WTC11 (cell line): ENCODE results near the gene WBP1L. TPM values are rescaled to one million over a fixed set of nuclear protein-coding genes. Genes with fewer than 3 reads are reported as not detected.
A peak's percentile ranks its signal among the peaks of the same experiment; 100 is the strongest.

ENCODE experiments used
- ATAC-seq: fragments of 200-7000 bp; cut with Tn5 transposase; 2 replicates; pipeline ENCODE4 v1.10.0; 2021; ENCODE audit warnings: mild to moderate bottlenecking, moderate library complexity
- CTCF ChIA-PET: fragments of 300-600 bp; sonication (Branson Sonifier 250); formaldehyde crosslinking; loops from one replicate; lab custom pipeline; 2021; ENCODE audit warnings: antibody characterized with exemption; lab: Charles Lee
- POLR2A ChIA-PET: fragments of 350-600 bp; sonication (Branson Sonifier 250); formaldehyde crosslinking; loops from one replicate; lab custom pipeline; 2021; ENCODE audit warnings: antibody characterized with exemption; lab: Charles Lee
- DNase-seq: peaks from one replicate; pipeline ENCODE4 v3.0.0; 2021; ENCODE audit warnings: low spot score
- H3K27ac Mint-ChIP-seq: 2 replicates; pipeline ENCODE4 v1.8.0; 2021; ENCODE audit warnings: mixed read lengths
- H3K27me3 Mint-ChIP-seq: 2 replicates; pipeline ENCODE4 v1.8.0; 2021; ENCODE audit warnings: low read depth, mild to moderate bottlenecking, moderate library complexity, mixed read lengths
- H3K36me3 Mint-ChIP-seq: 2 replicates; pipeline ENCODE4 v1.8.0; 2021; ENCODE audit warnings: mixed read lengths
- H3K4me1 Mint-ChIP-seq: 2 replicates; pipeline ENCODE4 v1.8.0; 2022; ENCODE audit warnings: mixed read lengths
- H3K4me3 Mint-ChIP-seq: 2 replicates; pipeline ENCODE4 v1.8.0; 2021; ENCODE audit warnings: mild to moderate bottlenecking, moderate library complexity, mixed read lengths
- H3K9me3 Mint-ChIP-seq: 2 replicates; pipeline ENCODE4 v1.8.0; 2021; ENCODE audit warnings: mixed read lengths
- AFF4 ChIP-seq: sonication (generic); formaldehyde crosslinking; IDR thresholded peaks from 2 replicates; pipeline ENCODE4 v1.8.1; 2023; ENCODE audit warnings: mild to moderate bottlenecking, missing genetic modification reagents, borderline replicate concordance
- CREM ChIP-seq: sonication (generic); formaldehyde crosslinking; IDR thresholded peaks from 2 replicates; pipeline ENCODE4 v1.8.1; 2022; ENCODE audit warnings: mild to moderate bottlenecking, missing genetic modification reagents, moderate library complexity
- ESRRA ChIP-seq: sonication (generic); formaldehyde crosslinking; IDR thresholded peaks from 2 replicates; pipeline ENCODE4 v1.8.1; 2022; ENCODE audit warnings: mild to moderate bottlenecking, missing genetic modification reagents, borderline replicate concordance
- GTF2I ChIP-seq: fragments of 250-450 bp; sonication (Bioruptor Pico); conservative IDR thresholded peaks from 2 replicates; pipeline ENCODE4 v1.4.0; 2021; ENCODE audit warnings: mild to moderate bottlenecking
- OVOL2 ChIP-seq: fragments of 250-450 bp; sonication (Bioruptor Pico); IDR thresholded peaks from 2 replicates; pipeline ENCODE4 v1.9.0; 2021; ENCODE audit warnings: mild to moderate bottlenecking, borderline replicate concordance
- SMAD3 ChIP-seq: sonication (generic); formaldehyde crosslinking; IDR thresholded peaks from 2 replicates; pipeline ENCODE4 v1.8.0; 2022; ENCODE audit warnings: missing genetic modification reagents, mild to moderate bottlenecking, borderline replicate concordance
- SP1 ChIP-seq: sonication (generic); formaldehyde crosslinking; conservative IDR thresholded peaks from 2 replicates; pipeline ENCODE4 v1.8.1; 2022; ENCODE audit warnings: missing genetic modification reagents
- ZNF121 ChIP-seq: sonication (generic); formaldehyde crosslinking; IDR thresholded peaks from 2 replicates; pipeline ENCODE4 v1.8.0; 2023; ENCODE audit warnings: missing genetic modification reagents
- ZNF219 ChIP-seq: sonication (generic); formaldehyde crosslinking; IDR thresholded peaks from 2 replicates; pipeline ENCODE4 v1.8.0; 2023; ENCODE audit warnings: missing genetic modification reagents, mild to moderate bottlenecking, borderline replicate concordance
- ZNF263 ChIP-seq: sonication (generic); formaldehyde crosslinking; IDR thresholded peaks from 2 replicates; pipeline ENCODE4 v1.8.1; 2022; ENCODE audit warnings: low read depth, mild to moderate bottlenecking, moderate library complexity, missing genetic modification reagents
- ZNF423 ChIP-seq: fragments of 250-450 bp; sonication (Bioruptor Pico); IDR thresholded peaks from 2 replicates; pipeline ENCODE4 v2.1.2; 2022; ENCODE audit warnings: mild to moderate bottlenecking, moderate library complexity
- ZNF512 ChIP-seq: sonication (generic); formaldehyde crosslinking; IDR thresholded peaks from 2 replicates; pipeline ENCODE4 v1.8.1; 2022; ENCODE audit warnings: missing genetic modification reagents, borderline replicate concordance
- ZNF671 ChIP-seq: fragments of 250-450 bp; sonication (Bioruptor Pico); IDR thresholded peaks from 2 replicates; pipeline ENCODE4 v1.8.0; 2021; ENCODE audit warnings: mild to moderate bottlenecking
- ZSCAN18 ChIP-seq: fragments of 250-450 bp; sonication (Bioruptor Pico); IDR thresholded peaks from 2 replicates; pipeline ENCODE4 v2.1.2; 2022; ENCODE audit warnings: mild to moderate bottlenecking, moderate library complexity
- total RNA-seq: library from RNA; stranded (reverse); gene quantifications from 3 replicates; pipeline ENCODE4 v1.2.3, GENCODE V29; 2021
- TF ChIP-seq, protein P1 (sequence below): sonication (generic); formaldehyde crosslinking; conservative IDR thresholded peaks from 2 replicates; pipeline ENCODE4 v1.8.1; 2023; ENCODE audit warnings: mild to moderate bottlenecking, low read depth, missing genetic modification reagents, moderate library complexity
- TF ChIP-seq, protein P2 (sequence below): sonication (generic); formaldehyde crosslinking; IDR thresholded peaks from 2 replicates; pipeline ENCODE4 v1.8.1; 2023; ENCODE audit warnings: mild to moderate bottlenecking, missing genetic modification reagents, moderate library complexity
- TF ChIP-seq, protein P3 (sequence below): sonication (generic); formaldehyde crosslinking; IDR thresholded peaks from 2 replicates; pipeline ENCODE4 v1.8.0; 2023; ENCODE audit warnings: missing genetic modification reagents

The WBP1L gene
- total RNA-seq, 1 experiment from 2014 or later: 26.8 TPM

DNA sequence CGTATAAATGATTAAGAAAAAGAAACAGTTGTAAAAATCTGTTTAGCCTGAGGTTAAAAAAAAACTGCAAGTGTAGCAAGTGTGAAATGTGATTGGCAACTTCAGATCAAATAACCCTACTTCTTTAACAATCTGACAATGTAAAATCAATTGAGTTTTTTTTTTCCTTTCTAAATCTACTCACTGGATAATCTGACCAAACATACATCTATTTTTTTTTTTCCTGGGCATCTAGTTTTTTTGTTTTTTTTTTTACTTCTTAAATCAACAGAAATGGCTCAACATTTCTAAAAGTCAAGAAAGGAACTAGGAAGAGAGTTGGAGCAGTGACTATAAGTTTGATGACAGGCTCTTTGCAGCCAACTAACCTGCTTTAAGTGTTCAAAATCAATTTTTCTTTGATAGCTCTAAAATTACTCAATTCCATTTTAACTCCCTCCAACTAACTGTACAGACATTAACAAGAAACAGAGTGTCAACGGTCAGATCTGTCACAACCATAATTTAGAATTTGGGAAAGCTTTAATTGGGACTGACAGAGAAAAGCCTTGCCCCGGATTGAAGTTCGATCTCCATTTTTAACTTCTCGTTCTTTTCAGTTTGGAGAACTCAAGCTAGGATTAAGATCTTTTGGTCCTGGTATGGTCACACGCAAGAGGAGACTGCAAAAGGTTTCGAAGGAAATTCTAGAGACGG, 30.8 kb upstream of the WBP1L start (continued):
- TF ChIP-seq, protein P1, sequence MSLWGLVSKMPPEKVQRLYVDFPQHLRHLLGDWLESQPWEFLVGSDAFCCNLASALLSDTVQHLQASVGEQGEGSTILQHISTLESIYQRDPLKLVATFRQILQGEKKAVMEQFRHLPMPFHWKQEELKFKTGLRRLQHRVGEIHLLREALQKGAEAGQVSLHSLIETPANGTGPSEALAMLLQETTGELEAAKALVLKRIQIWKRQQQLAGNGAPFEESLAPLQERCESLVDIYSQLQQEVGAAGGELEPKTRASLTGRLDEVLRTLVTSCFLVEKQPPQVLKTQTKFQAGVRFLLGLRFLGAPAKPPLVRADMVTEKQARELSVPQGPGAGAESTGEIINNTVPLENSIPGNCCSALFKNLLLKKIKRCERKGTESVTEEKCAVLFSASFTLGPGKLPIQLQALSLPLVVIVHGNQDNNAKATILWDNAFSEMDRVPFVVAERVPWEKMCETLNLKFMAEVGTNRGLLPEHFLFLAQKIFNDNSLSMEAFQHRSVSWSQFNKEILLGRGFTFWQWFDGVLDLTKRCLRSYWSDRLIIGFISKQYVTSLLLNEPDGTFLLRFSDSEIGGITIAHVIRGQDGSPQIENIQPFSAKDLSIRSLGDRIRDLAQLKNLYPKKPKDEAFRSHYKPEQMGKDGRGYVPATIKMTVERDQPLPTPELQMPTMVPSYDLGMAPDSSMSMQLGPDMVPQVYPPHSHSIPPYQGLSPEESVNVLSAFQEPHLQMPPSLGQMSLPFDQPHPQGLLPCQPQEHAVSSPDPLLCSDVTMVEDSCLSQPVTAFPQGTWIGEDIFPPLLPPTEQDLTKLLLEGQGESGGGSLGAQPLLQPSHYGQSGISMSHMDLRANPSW (CRISPR knock-in tag): no peak
- TF ChIP-seq, protein P2, sequence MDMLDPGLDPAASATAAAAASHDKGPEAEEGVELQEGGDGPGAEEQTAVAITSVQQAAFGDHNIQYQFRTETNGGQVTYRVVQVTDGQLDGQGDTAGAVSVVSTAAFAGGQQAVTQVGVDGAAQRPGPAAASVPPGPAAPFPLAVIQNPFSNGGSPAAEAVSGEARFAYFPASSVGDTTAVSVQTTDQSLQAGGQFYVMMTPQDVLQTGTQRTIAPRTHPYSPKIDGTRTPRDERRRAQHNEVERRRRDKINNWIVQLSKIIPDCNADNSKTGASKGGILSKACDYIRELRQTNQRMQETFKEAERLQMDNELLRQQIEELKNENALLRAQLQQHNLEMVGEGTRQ (CRISPR knock-in tag): no peak
- no peak for TF ChIP-seq SMAD3 (CRISPR knock-in tag)
- TF ChIP-seq, all 79 proteins: peak for 0

GRCh38 chr10:102713539-102713813, 30.3 kb upstream of the WBP1L start:
- DNase-seq: no peak
- H3K4me1 Mint-ChIP-seq: peaks cover 43% of the 10 kb centered on the region
- peak overlapping the region; percentile 90 for H3K4me3 Mint-ChIP-seq
- peak overlapping the region; percentile 59 for H3K27ac Mint-ChIP-seq
- H3K27me3 Mint-ChIP-seq: no peaks in the 10 kb centered on the region
- H3K36me3 Mint-ChIP-seq: peaks cover 4% of the 10 kb centered on the region; the same call in 1 of the 2 replicates
- no peak for ATAC-seq
- TF ChIP-seq ZNF423 (CRISPR knock-in tag) (0 out of 2 replicates have a peak, but pooled peaks have one; percentile 25), AFF4 (no peak), ZNF512 (CRISPR knock-in tag) (no peak), SP1 (no peak), ZNF121 (CRISPR knock-in tag) (no peak), ZNF219 (CRISPR knock-in tag) (no peak), ESRRA (CRISPR knock-in tag) (no peak)
- ChIA-PET CTCF (interaction anchor here (0.9 to 6.4 kb wide), 26 partner anchors 9 to 870 kb away, joined by 3 to 101 read pairs (median 4); partner anchors contain the start of genes ACTR1A, AS3MT, BORCS7 and CNNM2), POLR2A (interaction anchor here (0.8 to 2.8 kb wide), 8 partner anchors 21 to 209 kb away, joined by 3 to 13 read pairs (median 6); partner anchors contain the start of genes CNNM2, SUFU and WBP1L)
- H3K9me3 Mint-ChIP-seq: no peaks in the 10 kb centered on the region

GRCh38 chr10:102713814-102714620, 29.7 kb upstream of the WBP1L start, which contains the start of gene ARL3:
TSS of gene ARL3 (minus strand) at chr10:102714397. CDS start at chr10:102714275, 122 bp downstream.
- H3K27ac Mint-ChIP-seq: peak within 1 kb of the TSS; percentile 73
- DNase-seq: peak; percentile 98
- CTCF ChIA-PET: interaction anchor here (0.5 to 6.4 kb wide), 32 partner anchors 9 to 871 kb away, joined by 3 to 101 read pairs (median 4); partner anchors contain the start of genes ACTR1A, AS3MT, BORCS7 and CNNM2
- POLR2A ChIA-PET: interaction anchor here (0.5 to 2.8 kb wide), 11 partner anchors 22 to 210 kb away, joined by 3 to 13 read pairs (median 5); partner anchors contain the start of genes CNNM2, SUFU and WBP1L
- peak; percentile 93 for ATAC-seq
- peaks cover 4% of the 10 kb centered on the region; the same call in 1 of the 2 replicates for H3K36me3 Mint-ChIP-seq
- no peaks in the 10 kb centered on the region for H3K27me3 Mint-ChIP-seq
- no peaks in the 10 kb centered on the region for H3K9me3 Mint-ChIP-seq
- H3K4me1 Mint-ChIP-seq: peaks cover 46% of the 10 kb centered on the region
- H3K4me3 Mint-ChIP-seq: peak within 1 kb of the TSS; percentile 90
- peak; percentile 99 for TF ChIP-seq ZNF263 (CRISPR knock-in tag)
- TF ChIP-seq, protein P3, sequence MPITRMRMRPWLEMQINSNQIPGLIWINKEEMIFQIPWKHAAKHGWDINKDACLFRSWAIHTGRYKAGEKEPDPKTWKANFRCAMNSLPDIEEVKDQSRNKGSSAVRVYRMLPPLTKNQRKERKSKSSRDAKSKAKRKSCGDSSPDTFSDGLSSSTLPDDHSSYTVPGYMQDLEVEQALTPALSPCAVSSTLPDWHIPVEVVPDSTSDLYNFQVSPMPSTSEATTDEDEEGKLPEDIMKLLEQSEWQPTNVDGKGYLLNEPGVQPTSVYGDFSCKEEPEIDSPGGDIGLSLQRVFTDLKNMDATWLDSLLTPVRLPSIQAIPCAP (CRISPR knock-in tag): no peak
- TF ChIP-seq OVOL2 (CRISPR knock-in tag): no peak
- peak; percentile 13; the same call in 1 of the 2 replicates for TF ChIP-seq CREM (CRISPR knock-in tag)
- no peak for TF ChIP-seq ESRRA (CRISPR knock-in tag)
- no peak for TF ChIP-seq GTF2I
- TF ChIP-seq ZNF671 (CRISPR knock-in tag): no peak
- TF ChIP-seq ZSCAN18 (CRISPR knock-in tag): no peak
